ENCODE results near the gene C8B. TPM values are rescaled to one million over a fixed set of nuclear protein-coding genes. Genes with fewer than 3 reads are reported as not detected.

The C8B gene
- total RNA-seq, 1 experiment from 2014 or later: not detected

GRCh38 chr1:56979986-56980755 is 14.4 kb upstream of the C8B start:
- Histone ChIP-seq H3K79me1 (ENCODE audit: insufficient read depth, low read depth, low read length, poor library complexity, severe bottlenecking) (no peaks in the 10 kb centered on the region), H3K23me2 (ENCODE audit: insufficient read length, low read depth, low read length, poor library complexity, severe bottlenecking) (no peaks in the 10 kb centered on the region), H3K9ac (ENCODE audit: extremely low read depth, insufficient read length, low read length) (no peak overlapping the region), H3K18ac (ENCODE audit: insufficient read length, low read depth, low read length) (no peak overlapping the region), H2BK20ac (ENCODE audit: low read depth, low read length, poor library complexity, severe bottlenecking) (no peak overlapping the region), H3K23ac (ENCODE audit: insufficient read length, low read depth, low read length) (no peak overlapping the region), H2BK120ac (ENCODE audit: low read depth, low read length, poor library complexity, severe bottlenecking) (no peak overlapping the region), H3K4me2 (ENCODE audit: insufficient read depth, insufficient read length, low read length) (no peak overlapping the region), H4K8ac (replicated peaks; ENCODE audit: insufficient read length, low read depth, low read length) (no peak overlapping the region), H3K14ac (ENCODE audit: insufficient read depth, low read length) (no peak overlapping the region), H3K56ac (ENCODE audit: insufficient read length, low read depth, low read length) (no peak overlapping the region), H2BK12ac (ENCODE audit: insufficient read length, low read depth, low read length) (no peak overlapping the region), H3K4ac (ENCODE audit: low read depth, low read length) (no peak overlapping the region), H3K27me3 (ENCODE audit: insufficient read depth, low read length) (no peaks in the 10 kb centered on the region), H3T11ph (ENCODE audit: low read length) (no peak overlapping the region), H2BK15ac (ENCODE audit: low read depth, low read length) (no peak overlapping the region), H4K91ac (ENCODE audit: insufficient read length, low read depth, low read length) (no peak overlapping the region), H4K5ac (ENCODE audit: insufficient read length, low read depth, low read length) (no peak overlapping the region), H3K79me2 (ENCODE audit: insufficient read depth, low read length) (no peaks in the 10 kb centered on the region; the same call in 1 of the 2 replicates), H3K4me1 (ENCODE audit: insufficient read depth, low read length) (no peaks in the 10 kb centered on the region), H2BK5ac (ENCODE audit: insufficient read length, low read length) (no peak overlapping the region), H3K27ac (ENCODE audit: insufficient read length, low read depth, low read length) (no peak overlapping the region), H4K20me1 (ENCODE audit: control insufficient read depth, insufficient read depth, insufficient read length) (no peaks in the 10 kb centered on the region), H2AFZ (ENCODE audit: low read length) (no peak overlapping the region), H3K9me3 (ENCODE audit: control insufficient read depth, low read depth, low read length) (no peaks in the 10 kb centered on the region), H2AK5ac (ENCODE audit: insufficient read length, low read length) (no peak overlapping the region)
- Mint-ChIP-seq H3K27ac (peak overlapping the region in 1 of 3 experiments; percentile 56; a peak in 1 of 7 replicates), H3K4me1 (0 out of 4 replicates have a peak, but pooled peaks cover 0 to 3% of the 10 kb centered on the region in 2 experiments), H3K27me3 (ENCODE audit: low read depth) (peaks cover 3% of the 10 kb centered on the region; the same call in 1 of the 2 replicates), H3K36me3 (ENCODE audit: insufficient read depth in 1 of 3, low read depth in 3 of 3) (no peaks in the 10 kb centered on the region), H3K9me3 (no peaks in the 10 kb centered on the region; a peak in 1 of 5 replicates), H3K4me3 (no peak overlapping the region)
- no CpG with 5 or more reads among the region's 4 CpGs for WGBS (ENCODE audit: extremely low coverage, insufficient read length, low lambda C conversion rate)
- DNase-seq: no peak
- TF ChIP-seq CTCF (conservative IDR thresholded peaks at IDR 0.05): no peak

All from H9 (cell line).